Stimulated activated CD8-positive, alpha-beta memory T cell treated with anti-CD3 and anti-CD28 coated beads, Interleukin-12 subunit alpha, Interleukin-12 subunit beta, amount 100 ng/mL, for 1 hour (primary cell): ENCODE data around the gene MRPS10.
"Not testable (repeated sequence)": the region's sequence is repeated elsewhere in the genome, so short reads cannot be mapped to it uniquely, and the experiment has no call there.

Experiments
- DNase-seq: peaks from one replicate; pipeline ENCODE4 v3.0.0-alpha.2; 2020; ENCODE audit warnings: low read depth

The MRPS10 gene

GRCh38 chr6:42207559-42207958 lies 10.1 kb downstream of the MRPS10 start:
- DNase-seq, result not testable (repeated sequence)

GRCh38 chr6:42204768-42205282 lies 12.8 kb downstream of the MRPS10 start:
- no peak for DNase-seq

- DNase-seq, result no peak
Observed at GRCh38 chr6:42203183-42203582, 14.5 kb downstream of the MRPS10 start.

- DNase-seq, result not testable (repeated sequence)
Observed at GRCh38 chr6:42202131-42202915, 15.3 kb downstream of the MRPS10 start.

- no peak for DNase-seq
Observed at GRCh38 chr6:42201382-42201781, 16.3 kb downstream of the MRPS10 start.

GRCh38 chr6:42200035-42200434 lies 17.6 kb downstream of the MRPS10 start:
- DNase-seq, result no peak

GRCh38 chr6:42199106-42199981 lies 18.3 kb downstream of the MRPS10 start:
- DNase-seq, result no peak

- no peak for DNase-seq
Observed at GRCh38 chr6:42197555-42198362, 19.9 kb downstream of the MRPS10 start.

GRCh38 chr6:42195415-42195814 lies 22.2 kb downstream of the MRPS10 start:
- DNase-seq, result no peak

- DNase-seq, result no peak
Observed at GRCh38 chr6:42194056-42194455, 23.6 kb downstream of the MRPS10 start.

GRCh38 chr6:42193491-42193894 lies 24.2 kb downstream of the MRPS10 start:
- DNase-seq, result no peak

GRCh38 chr6:42192385-42192784 lies 25.3 kb downstream of the MRPS10 start:
- DNase-seq, result not testable (repeated sequence)

GRCh38 chr6:42190554-42191183 lies 27.0 kb downstream of the MRPS10 start:
- no peak for DNase-seq

- no peak for DNase-seq
Observed at GRCh38 chr6:42188406-42188805, 29.3 kb downstream of the MRPS10 start.

- DNase-seq, result no peak
Observed at GRCh38 chr6:42185597-42185996, 32.1 kb downstream of the MRPS10 start.

- no peak for DNase-seq
Observed at GRCh38 chr6:42184475-42184874, 33.2 kb downstream of the MRPS10 start.

GRCh38 chr6:42182101-42182500 lies 35.6 kb downstream of the MRPS10 start:
- no peak for DNase-seq

GRCh38 chr6:42179945-42180313 lies 37.7 kb downstream of the MRPS10 start:
- DNase-seq, result no peak

- DNase-seq, result no peak
Observed at GRCh38 chr6:42179261-42179944, 38.3 kb downstream of the MRPS10 start.

GRCh38 chr6:42177514-42178364 lies 39.9 kb downstream of the MRPS10 start:
- no peak for DNase-seq
